DLD1 (cell line): ENCODE data around the gene KLF14.
"Not testable (repeated sequence)": the region's sequence is repeated elsewhere in the genome, so short reads cannot be mapped to it uniquely, and the experiment has no call there.

Source experiments
- in situ Hi-C: cut with HindIII; loops from 2 replicates; pipeline ENCODE4 v1.10.0; 2017; ENCODE audit warnings: low sequenced_read_pairs

The KLF14 gene

GRCh38 chr7:130733931-130734814 is at the start of gene KLF14:
Gene KLF14, minus strand, starts transcription at chr7:130734207. Its CDS starts 174 bp downstream, at chr7:130734033.
- in situ Hi-C loops, result loop anchor here (25.0 kb wide), 1 partner anchor 472 kb away; the partner anchor contains the start of gene CPA2

GRCh38 chr7:130781346-130781745 is 47.3 kb upstream of the KLF14 start:
- in situ Hi-C loops, result no loop called here

GRCh38 chr7:130777426-130777825 is 43.4 kb upstream of the KLF14 start:
- in situ Hi-C loops, result no loop called here

- in situ Hi-C loops, result not testable (repeated sequence)
Observed at GRCh38 chr7:130772456-130772855, 38.4 kb upstream of the KLF14 start.

GRCh38 chr7:130768854-130769253 is 34.8 kb upstream of the KLF14 start:
- in situ Hi-C loops, result no loop called here

- in situ Hi-C loops, result not testable (repeated sequence)
Observed at GRCh38 chr7:130764569-130764968, 30.6 kb upstream of the KLF14 start.

- in situ Hi-C loops, result no loop called here
Observed at GRCh38 chr7:130758429-130759056, 24.5 kb upstream of the KLF14 start.

- in situ Hi-C loops, result no loop called here
Observed at GRCh38 chr7:130756316-130756715, 22.3 kb upstream of the KLF14 start.

GRCh38 chr7:130752424-130752823 is 18.4 kb upstream of the KLF14 start:
- in situ Hi-C loops, result no loop called here

GRCh38 chr7:130750755-130751154 is 16.7 kb upstream of the KLF14 start:
- in situ Hi-C loops, result no loop called here

GRCh38 chr7:130748531-130749389 is 14.8 kb upstream of the KLF14 start:
- in situ Hi-C loops, result loop anchor here (25.0 kb wide), 1 partner anchor 486 kb away; the partner anchor contains the start of gene CPA2

- in situ Hi-C loops, result loop anchor here (25.0 kb wide), 1 partner anchor 479 kb away; the partner anchor contains the start of gene CPA2
Observed at GRCh38 chr7:130741331-130741995, 7.5 kb upstream of the KLF14 start.

GRCh38 chr7:130740606-130741005 is 6.6 kb upstream of the KLF14 start:
- in situ Hi-C loops, result loop anchor here (25.0 kb wide), 1 partner anchor 478 kb away; the partner anchor contains the start of gene CPA2

- in situ Hi-C loops, result loop anchor here (25.0 kb wide), 1 partner anchor 474 kb away; the partner anchor contains the start of gene CPA2
Observed at GRCh38 chr7:130736298-130736900, 2.4 kb upstream of the KLF14 start.

- in situ Hi-C loops, result loop anchor here (25.0 kb wide), 1 partner anchor 473 kb away; the partner anchor contains the start of gene CPA2
Observed at GRCh38 chr7:130734815-130735716, 1.1 kb upstream of the KLF14 start.

GRCh38 chr7:130732980-130733930 is 752 bp downstream of the KLF14 start:
- in situ Hi-C loops, result loop anchor here (25.0 kb wide), 1 partner anchor 471 kb away; the partner anchor contains the start of gene CPA2

- in situ Hi-C loops, result no loop called here
Observed at GRCh38 chr7:130723784-130724183, 10.2 kb downstream of the KLF14 start.
